Activated T-cell treated with anti-CD3 and anti-CD28 coated beads, Interleukin-2, amount 50 U/mL, for 4 hours (primary cell): ENCODE data around the gene USP7. TPM values are rescaled to one million over a fixed set of nuclear protein-coding genes. Genes with fewer than 3 reads are reported as not detected.
A peak's percentile ranks its signal among the peaks of the same experiment; 100 is the strongest.

ENCODE experiments used
- ATAC-seq, 2 donors: fragments of 200-7000 bp; cut with Tn5 transposase; one replicate each; pipeline ENCODE4 v1.10.0; 2021
- DNase-seq: peaks from one replicate; pipeline ENCODE4 v3.0.0-alpha.2; 2020
- H3K27me3 Mint-ChIP-seq: one replicate; pipeline ENCODE4 v1.8.0; 2021; ENCODE audit warnings: low read depth, mixed read lengths
- H3K36me3 Mint-ChIP-seq: one replicate; pipeline ENCODE4 v1.8.0; 2022; ENCODE audit warnings: mixed read lengths; ENCODE audit not compliant: insufficient read depth
- H3K4me1 Mint-ChIP-seq: one replicate; pipeline ENCODE4 v1.8.0; 2021; ENCODE audit warnings: low read depth, mixed read lengths
- H3K4me3 Mint-ChIP-seq: one replicate; pipeline ENCODE4 v1.8.0; 2021; ENCODE audit warnings: mild to moderate bottlenecking, moderate library complexity, mixed read lengths
- H3K9me3 Mint-ChIP-seq: one replicate; pipeline ENCODE4 v1.8.0; 2021; ENCODE audit warnings: mixed read lengths
- total RNA-seq, 3 donors: library from RNA; stranded (reverse); gene quantifications; one replicate each; pipeline ENCODE4 v1.2.1, GENCODE V29; 2021

Gene USP7
- 100 to 1,000 TPM; 189 to 210 (median 196) TPM for total RNA-seq

GRCh38 chr16:8963821-8964441 lies at the start of gene USP7:
Gene USP7 (minus strand): TSS chr16:8963906. CDS start chr16:8963285, 621 bp downstream.
- H3K36me3 Mint-ChIP-seq = peaks cover 5% of the 10 kb centered on the region
- no peaks in the 10 kb centered on the region for H3K9me3 Mint-ChIP-seq
- DNase-seq = peak; percentile 90
- no peaks in the 10 kb centered on the region for H3K27me3 Mint-ChIP-seq
- peaks cover 33% of the 10 kb centered on the region for H3K4me1 Mint-ChIP-seq
- H3K4me3 Mint-ChIP-seq = peak within 1 kb of the TSS; percentile 88
- ATAC-seq = peak; percentile 93 to 95

GRCh38 chr16:9013508-9013864 lies 49.8 kb upstream of the USP7 start:
- H3K36me3 Mint-ChIP-seq = no peaks in the 10 kb centered on the region

GRCh38 chr16:9012848-9013507 lies 49.3 kb upstream of the USP7 start:
- H3K36me3 Mint-ChIP-seq = no peaks in the 10 kb centered on the region
- peak; percentile 10 for DNase-seq
- H3K9me3 Mint-ChIP-seq = peaks cover 8% of the 10 kb centered on the region
- H3K4me3 Mint-ChIP-seq = no peak overlapping the region
- H3K27me3 Mint-ChIP-seq = peaks cover 21% of the 10 kb centered on the region
- peak in 1 of 2 donors; percentile 51 for ATAC-seq
- peaks cover 4% of the 10 kb centered on the region for H3K4me1 Mint-ChIP-seq

More at GRCh38 chr16:9013508-9013864, 49.8 kb upstream of the USP7 start:
- DNase-seq (no peak), ATAC-seq (no peak)
- Mint-ChIP-seq H3K27me3 (peaks cover 21% of the 10 kb centered on the region), H3K9me3 (peaks cover 8% of the 10 kb centered on the region), H3K4me1 (peaks cover 4% of the 10 kb centered on the region), H3K4me3 (no peak overlapping the region)

- Mint-ChIP-seq H3K4me1 (peaks cover 4% of the 10 kb centered on the region), H3K9me3 (peaks cover 8% of the 10 kb centered on the region), H3K4me3 (no peak overlapping the region), H3K36me3 (no peaks in the 10 kb centered on the region), H3K27me3 (peaks cover 23% of the 10 kb centered on the region)
- DNase-seq (no peak), ATAC-seq (no peak)
These were observed 48.6 kb upstream of the USP7 start for GRCh38 chr16:9012330-9012729.

GRCh38 chr16:9008601-9009260 lies 45.0 kb upstream of the USP7 start:
- Mint-ChIP-seq H3K36me3 (no peaks in the 10 kb centered on the region), H3K9me3 (no peaks in the 10 kb centered on the region), H3K27me3 (peaks cover 21% of the 10 kb centered on the region), H3K4me3 (no peak overlapping the region), H3K4me1 (peaks cover 4% of the 10 kb centered on the region)
- ATAC-seq = peak; percentile 89
- peak; percentile 59 for DNase-seq

- peaks cover 4% of the 10 kb centered on the region for H3K4me1 Mint-ChIP-seq
- ATAC-seq (no peak), DNase-seq (no peak)
- peaks cover 13% of the 10 kb centered on the region for H3K27me3 Mint-ChIP-seq
- no peaks in the 10 kb centered on the region for H3K36me3 Mint-ChIP-seq
- no peak overlapping the region for H3K4me3 Mint-ChIP-seq
- no peaks in the 10 kb centered on the region for H3K9me3 Mint-ChIP-seq
These were observed 43.6 kb upstream of the USP7 start for GRCh38 chr16:9007177-9007794.

- Mint-ChIP-seq H3K27me3 (peaks cover 11% of the 10 kb centered on the region), H3K9me3 (no peaks in the 10 kb centered on the region), H3K4me1 (peaks cover 4% of the 10 kb centered on the region), H3K36me3 (no peaks in the 10 kb centered on the region), H3K4me3 (no peak overlapping the region)
- no peak for ATAC-seq
- DNase-seq = no peak
These were observed 40.5 kb upstream of the USP7 start for GRCh38 chr16:9004183-9004582.

GRCh38 chr16:9003763-9004162 lies 40.1 kb upstream of the USP7 start:
- DNase-seq (no peak), ATAC-seq (no peak)
- H3K4me1 Mint-ChIP-seq = peaks cover 2% of the 10 kb centered on the region
- H3K27me3 Mint-ChIP-seq = peaks cover 8% of the 10 kb centered on the region
- H3K9me3 Mint-ChIP-seq = no peaks in the 10 kb centered on the region
- H3K36me3 Mint-ChIP-seq = no peaks in the 10 kb centered on the region
- H3K4me3 Mint-ChIP-seq = no peak overlapping the region

GRCh38 chr16:9003322-9003721 lies 39.6 kb upstream of the USP7 start:
- H3K36me3 Mint-ChIP-seq = no peaks in the 10 kb centered on the region
- no peak for ATAC-seq

GRCh38 chr16:9002042-9002441 lies 38.3 kb upstream of the USP7 start:
- peaks cover 3% of the 10 kb centered on the region for H3K27me3 Mint-ChIP-seq
- ATAC-seq (no peak), DNase-seq (no peak)
- no peaks in the 10 kb centered on the region for H3K36me3 Mint-ChIP-seq
- no peaks in the 10 kb centered on the region for H3K9me3 Mint-ChIP-seq
- H3K4me3 Mint-ChIP-seq = no peak overlapping the region
- H3K4me1 Mint-ChIP-seq = no peaks in the 10 kb centered on the region

More at GRCh38 chr16:9003322-9003721, 39.6 kb upstream of the USP7 start:
- peaks cover 8% of the 10 kb centered on the region for H3K27me3 Mint-ChIP-seq
- no peak overlapping the region for H3K4me3 Mint-ChIP-seq
- no peaks in the 10 kb centered on the region for H3K4me1 Mint-ChIP-seq
- H3K9me3 Mint-ChIP-seq = no peaks in the 10 kb centered on the region
- no peak for DNase-seq

- Mint-ChIP-seq H3K36me3 (no peaks in the 10 kb centered on the region), H3K9me3 (no peaks in the 10 kb centered on the region), H3K27me3 (no peaks in the 10 kb centered on the region), H3K4me3 (no peak overlapping the region), H3K4me1 (no peaks in the 10 kb centered on the region)
- DNase-seq (no peak), ATAC-seq (no peak)
These were observed 37.0 kb upstream of the USP7 start for GRCh38 chr16:9000664-9001063.

- Mint-ChIP-seq H3K36me3 (no peaks in the 10 kb centered on the region), H3K4me1 (no peaks in the 10 kb centered on the region), H3K4me3 (no peak overlapping the region), H3K27me3 (no peaks in the 10 kb centered on the region), H3K9me3 (no peaks in the 10 kb centered on the region)
- DNase-seq (no peak), ATAC-seq (no peak)
These were observed 36.1 kb upstream of the USP7 start for GRCh38 chr16:8999800-9000199.

- no peak for DNase-seq
- ATAC-seq = no peak
- H3K4me1 Mint-ChIP-seq = no peaks in the 10 kb centered on the region
- H3K9me3 Mint-ChIP-seq = no peaks in the 10 kb centered on the region
- no peak overlapping the region for H3K4me3 Mint-ChIP-seq
- no peaks in the 10 kb centered on the region for H3K27me3 Mint-ChIP-seq
- H3K36me3 Mint-ChIP-seq = no peaks in the 10 kb centered on the region
These were observed 34.4 kb upstream of the USP7 start for GRCh38 chr16:8998108-8998507.

- DNase-seq = no peak
- Mint-ChIP-seq H3K27me3 (no peaks in the 10 kb centered on the region), H3K36me3 (no peaks in the 10 kb centered on the region), H3K4me3 (no peak overlapping the region), H3K9me3 (no peaks in the 10 kb centered on the region), H3K4me1 (no peaks in the 10 kb centered on the region)
- no peak for ATAC-seq
These were observed 33.2 kb upstream of the USP7 start for GRCh38 chr16:8996891-8997290.
